Measurements from ENCODE around the gene IFIT1B.
A peak's percentile ranks its signal among the peaks of the same experiment; 100 is the strongest.

- TF ChIP-seq POLR2AphosphoS5 (IDR thresholded peaks at IDR 0.05) = no peak
- TF ChIP-seq POLR2A (IDR thresholded peaks at IDR 0.05) = no peak
- TF ChIP-seq CTCF (IDR thresholded peaks at IDR 0.05 in 8 of 11, conservative IDR thresholded peaks at IDR 0.05 in 3 of 11) = peak in 10 of 11 experiments; percentile 10 to 61 (median 46)
These were observed 8.4 kb upstream of the IFIT1B start for GRCh38 chr10:89369156-89370105.

Measured in spleen (tissue), 7 donors.